ENCODE results near the gene TTYH2.

Gene TTYH2

DNA sequence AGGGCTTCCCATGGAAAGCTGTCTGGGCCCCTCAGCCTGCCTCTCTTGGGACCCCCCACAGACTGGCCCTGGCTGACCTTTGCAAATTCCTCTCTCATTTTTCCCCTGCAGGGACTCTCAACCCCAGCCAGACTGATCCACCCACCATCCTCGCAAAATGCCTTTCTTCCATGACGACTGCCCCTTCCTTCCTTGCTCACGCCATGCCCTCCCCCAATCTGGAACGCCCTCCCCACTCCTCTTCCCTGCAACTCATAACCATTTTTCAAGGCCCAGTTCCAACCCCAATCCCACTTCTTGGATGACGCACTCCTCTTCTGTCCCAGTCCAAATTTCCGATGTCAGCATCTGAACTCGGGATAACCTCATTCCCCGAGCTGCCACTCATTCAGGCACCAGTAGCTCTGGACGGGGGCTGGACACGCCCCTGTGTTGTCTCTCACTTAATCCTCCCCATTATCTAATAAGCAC is 59.4 kb downstream of the TTYH2 start:
- no peak for DNase-seq
- Mint-ChIP-seq H3K4me1 (peaks cover 73% of the 10 kb centered on the region), H3K27ac (no peak overlapping the region), H3K4me3 (peak overlapping the region; percentile 14), H3K9me3 (no peaks in the 10 kb centered on the region), H3K27me3 (ENCODE audit: low read depth, poor library complexity) (peaks cover 49% of the 10 kb centered on the region), H3K36me3 (ENCODE audit: low read depth) (no peaks in the 10 kb centered on the region)
- TF ChIP-seq, protein P1, sequence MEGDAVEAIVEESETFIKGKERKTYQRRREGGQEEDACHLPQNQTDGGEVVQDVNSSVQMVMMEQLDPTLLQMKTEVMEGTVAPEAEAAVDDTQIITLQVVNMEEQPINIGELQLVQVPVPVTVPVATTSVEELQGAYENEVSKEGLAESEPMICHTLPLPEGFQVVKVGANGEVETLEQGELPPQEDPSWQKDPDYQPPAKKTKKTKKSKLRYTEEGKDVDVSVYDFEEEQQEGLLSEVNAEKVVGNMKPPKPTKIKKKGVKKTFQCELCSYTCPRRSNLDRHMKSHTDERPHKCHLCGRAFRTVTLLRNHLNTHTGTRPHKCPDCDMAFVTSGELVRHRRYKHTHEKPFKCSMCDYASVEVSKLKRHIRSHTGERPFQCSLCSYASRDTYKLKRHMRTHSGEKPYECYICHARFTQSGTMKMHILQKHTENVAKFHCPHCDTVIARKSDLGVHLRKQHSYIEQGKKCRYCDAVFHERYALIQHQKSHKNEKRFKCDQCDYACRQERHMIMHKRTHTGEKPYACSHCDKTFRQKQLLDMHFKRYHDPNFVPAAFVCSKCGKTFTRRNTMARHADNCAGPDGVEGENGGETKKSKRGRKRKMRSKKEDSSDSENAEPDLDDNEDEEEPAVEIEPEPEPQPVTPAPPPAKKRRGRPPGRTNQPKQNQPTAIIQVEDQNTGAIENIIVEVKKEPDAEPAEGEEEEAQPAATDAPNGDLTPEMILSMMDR (IDR thresholded peaks at IDR 0.05), result no peak

DNA sequence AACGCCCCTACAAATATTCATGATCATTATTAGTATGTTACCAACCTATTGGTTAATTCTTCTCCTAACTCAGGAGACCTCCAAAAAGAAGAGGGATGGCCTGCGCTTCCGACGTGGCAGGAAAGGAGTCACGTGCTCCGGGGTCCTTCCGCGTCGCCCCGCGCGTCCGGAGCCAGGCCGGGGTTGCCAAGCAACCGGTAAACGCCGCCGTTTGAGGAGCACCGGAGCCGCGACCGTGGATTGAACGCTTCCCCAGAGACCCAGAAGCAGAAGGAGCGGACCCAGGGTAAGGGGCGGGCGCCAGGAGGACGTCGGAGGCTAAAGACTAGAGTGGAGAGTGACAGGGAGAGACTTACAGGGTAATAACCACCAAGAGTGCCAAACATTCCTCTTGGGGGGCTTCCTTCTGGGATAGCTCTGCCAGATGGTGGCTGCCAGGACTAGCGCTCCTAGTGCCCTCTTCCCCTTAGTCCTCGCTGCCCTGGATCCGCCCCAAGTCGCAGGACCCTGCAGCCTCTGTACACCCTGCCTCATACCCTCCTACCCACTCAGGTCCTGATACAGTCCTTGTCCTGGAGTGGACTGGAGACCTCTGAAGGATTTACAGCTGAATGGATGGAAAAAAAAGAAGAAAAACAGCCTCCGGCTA is 60.8 kb downstream of the TTYH2 start, which contains the start of gene DNAI2:
TSS of gene DNAI2 (plus strand) at position 175 of the 649 bp plus-strand sequence. CDS start 7,584 bp downstream, outside the sequence.
- no peak within 1 kb of the TSS for H3K27ac Mint-ChIP-seq
- peaks cover 61% of the 10 kb centered on the region for H3K4me1 Mint-ChIP-seq
- TF ChIP-seq, protein P1 (IDR thresholded peaks at IDR 0.05), result no peak
- DNase-seq, result peak; percentile 65
- H3K36me3 Mint-ChIP-seq (ENCODE audit: low read depth), result no peaks in the 10 kb centered on the region
- H3K9me3 Mint-ChIP-seq, result no peaks in the 10 kb centered on the region
- peaks cover 49% of the 10 kb centered on the region for H3K27me3 Mint-ChIP-seq (ENCODE audit: low read depth, poor library complexity)
- peak within 1 kb of the TSS; percentile 60 for H3K4me3 Mint-ChIP-seq

DNA sequence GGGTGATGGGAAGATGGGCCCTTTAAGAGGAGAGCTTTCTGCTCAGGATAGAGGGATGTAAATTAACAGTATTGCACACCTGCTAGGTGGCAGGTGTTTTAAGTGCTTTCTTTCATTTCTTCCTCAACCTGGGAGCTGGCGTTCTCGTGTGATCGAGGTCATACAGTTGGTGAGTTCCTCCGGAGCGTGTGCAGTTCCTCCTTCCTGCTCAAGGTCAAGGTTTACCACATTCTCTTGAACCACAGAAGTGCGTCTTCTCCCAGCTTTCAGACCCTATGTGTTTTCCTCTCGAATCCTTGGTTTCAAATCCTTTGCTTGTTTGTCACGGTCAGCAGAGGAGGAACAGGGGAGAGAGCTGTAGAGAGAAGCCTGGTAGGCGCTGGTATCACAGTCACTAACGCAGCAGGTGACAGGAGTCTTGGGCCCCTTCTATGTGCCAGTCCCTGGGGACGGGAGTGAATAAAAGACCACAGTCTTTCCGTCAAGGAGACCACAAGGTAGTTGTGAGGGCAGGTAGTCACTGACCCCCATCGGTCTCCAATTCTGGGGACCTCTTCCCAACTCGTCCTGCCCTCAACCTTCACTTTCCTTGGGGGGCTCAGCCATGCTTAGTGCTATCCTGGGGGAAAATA is 61.5 kb downstream of the TTYH2 start:
- H3K27ac Mint-ChIP-seq, result no peak overlapping the region
- no peaks in the 10 kb centered on the region for H3K9me3 Mint-ChIP-seq
- peaks cover 49% of the 10 kb centered on the region for H3K27me3 Mint-ChIP-seq (ENCODE audit: low read depth, poor library complexity)
- no peak overlapping the region for H3K4me3 Mint-ChIP-seq
- DNase-seq, result no peak
- H3K36me3 Mint-ChIP-seq (ENCODE audit: low read depth), result no peaks in the 10 kb centered on the region
- TF ChIP-seq, protein P1 (IDR thresholded peaks at IDR 0.05), result no peak
- peaks cover 63% of the 10 kb centered on the region for H3K4me1 Mint-ChIP-seq

DNA sequence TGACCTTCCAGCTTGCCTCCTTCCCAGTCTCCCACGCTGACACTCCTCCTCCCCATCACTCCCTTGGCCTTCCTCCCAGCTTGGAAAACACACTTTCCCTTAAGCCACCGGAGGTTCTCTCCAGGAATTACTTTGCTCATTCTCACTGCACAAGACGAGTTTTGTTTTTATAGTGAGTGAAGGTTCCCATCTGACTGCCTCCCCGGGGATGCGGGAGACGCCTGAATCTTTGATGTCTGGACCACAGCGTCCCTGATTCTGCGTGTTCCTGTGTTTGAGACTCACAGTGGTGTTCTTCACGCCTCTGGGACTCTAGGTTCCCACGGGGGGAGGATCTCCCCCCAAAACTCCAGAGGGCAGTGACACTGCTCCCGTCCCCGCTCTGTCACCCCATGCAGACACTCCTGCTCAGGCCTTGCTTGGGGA is 62.7 kb downstream of the TTYH2 start:
- no peak overlapping the region for H3K4me3 Mint-ChIP-seq
- H3K36me3 Mint-ChIP-seq (ENCODE audit: low read depth), result no peaks in the 10 kb centered on the region
- TF ChIP-seq, protein P1 (IDR thresholded peaks at IDR 0.05), result no peak
- no peak for DNase-seq
- H3K9me3 Mint-ChIP-seq, result no peaks in the 10 kb centered on the region
- peak overlapping the region; percentile 47 for H3K27ac Mint-ChIP-seq
- peaks cover 65% of the 10 kb centered on the region for H3K4me1 Mint-ChIP-seq
- peaks cover 55% of the 10 kb centered on the region for H3K27me3 Mint-ChIP-seq (ENCODE audit: low read depth, poor library complexity)

DNA sequence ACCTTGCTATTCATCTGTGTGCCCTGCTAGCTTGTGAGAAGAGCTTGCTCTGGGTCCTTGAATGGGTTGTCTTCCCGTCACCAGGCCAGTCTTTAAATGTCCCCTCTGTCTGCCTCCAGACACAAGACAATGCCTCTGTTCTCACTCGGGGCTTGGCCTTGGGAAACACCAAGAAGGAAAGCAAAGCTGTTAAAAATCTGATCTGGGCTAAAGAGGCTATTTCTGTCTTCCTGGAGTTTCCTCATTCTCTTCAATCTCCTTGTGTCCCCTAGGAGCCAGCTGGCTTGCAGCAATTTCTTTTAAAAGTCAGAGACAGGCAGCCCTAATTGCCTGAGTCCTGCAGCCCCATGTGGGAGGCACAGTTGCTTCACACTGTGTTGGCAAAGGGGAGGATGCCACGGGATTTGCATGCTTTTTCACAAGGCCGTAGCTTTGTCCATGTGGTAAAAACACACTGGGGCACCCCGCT is 63.2 kb downstream of the TTYH2 start:
- H3K27me3 Mint-ChIP-seq (ENCODE audit: low read depth, poor library complexity), result peaks cover 52% of the 10 kb centered on the region
- no peaks in the 10 kb centered on the region for H3K36me3 Mint-ChIP-seq (ENCODE audit: low read depth)
- no peak overlapping the region for H3K4me3 Mint-ChIP-seq
- peak overlapping the region; percentile 47 for H3K27ac Mint-ChIP-seq
- no peak for DNase-seq
- no peaks in the 10 kb centered on the region for H3K9me3 Mint-ChIP-seq
- TF ChIP-seq, protein P1 (IDR thresholded peaks at IDR 0.05), result no peak
- H3K4me1 Mint-ChIP-seq, result peaks cover 59% of the 10 kb centered on the region
